ENCODE measurements around the gene SLC1A1. TPM values are rescaled to one million over a fixed set of nuclear protein-coding genes. Genes with fewer than 3 reads are reported as not detected.

Gene SLC1A1
- total RNA-seq, 1 experiment from 2014 or later, result 0.05 TPM

- no peak for DNase-seq (ENCODE audit: low read depth, low spot score)
- Histone ChIP-seq H3K9me3 (ENCODE audit: control insufficient read depth, insufficient read depth, low read depth, low read length) (no peaks in the 10 kb centered on the region), H3K27me3 (ENCODE audit: control insufficient read depth, insufficient read depth, low read length) (no peaks in the 10 kb centered on the region), H3K4me3 (ENCODE audit: low read depth in 2 of 2, low read length in 2 of 2) (no peak overlapping the region), H3K4me1 (ENCODE audit: control insufficient read depth, insufficient read depth, low read length) (no peaks in the 10 kb centered on the region), H3K27ac (ENCODE audit: low read length) (no peak overlapping the region), H3K36me3 (ENCODE audit: control insufficient read depth, insufficient read depth, low read length) (no peaks in the 10 kb centered on the region; the same call in 1 of the 2 replicates)
- ATAC-seq, result no peak
- TF ChIP-seq POLR2AphosphoS5 (IDR thresholded peaks at IDR 0.05; ENCODE audit: low read depth, low read length), result no peak
- TF ChIP-seq SIN3A (IDR thresholded peaks at IDR 0.05; ENCODE audit: borderline replicate concordance, insufficient read depth, low read depth, low read length), result no peak
- TF ChIP-seq REST (IDR thresholded peaks at IDR 0.05; ENCODE audit: insufficient read depth in 1 of 2, low read depth in 2 of 2, low read length in 1 of 2), result no peak
- no peak for TF ChIP-seq CTCF (IDR thresholded peaks at IDR 0.05)
- TF ChIP-seq TCF7L2 (IDR thresholded peaks at IDR 0.05; ENCODE audit: low read depth, low read length), result no peak
- no TSS peak for BruUV-seq (replicated peaks)
- intact Hi-C loops (cut with micrococcal nuclease; ENCODE audit: unreplicated experiment), result no loop called here
- in situ Hi-C loops (cut with HindIII; ENCODE audit: low pct_unique_long_range_greater_than_20kb, low sequenced_read_pairs), result no loop called here
- POLR2A ChIA-PET, result no interaction called here
- CTCF ChIA-PET, result no interaction called here
Observed at GRCh38 chr9:4486176-4486575, 4.1 kb upstream of the SLC1A1 start.

GRCh38 chr9:4489562-4489918, 728 bp upstream of the SLC1A1 start:
- intact Hi-C loops (cut with micrococcal nuclease; ENCODE audit: unreplicated experiment) (no loop called here), in situ Hi-C loops (cut with HindIII; ENCODE audit: low pct_unique_long_range_greater_than_20kb, low sequenced_read_pairs) (no loop called here)
- ATAC-seq (peak; percentile 45; the same call in 1 of the 2 replicates), DNase-seq (ENCODE audit: low read depth, low spot score) (no peak)
- no peaks in the 10 kb centered on the region; the same call in 1 of the 2 replicates for H3K36me3 ChIP-seq (ENCODE audit: control insufficient read depth, insufficient read depth, low read length)
- ChIA-PET CTCF (no interaction called here), POLR2A (no interaction called here)
- no peaks in the 10 kb centered on the region for H3K4me1 ChIP-seq (ENCODE audit: control insufficient read depth, insufficient read depth, low read length)
- H3K27ac ChIP-seq (ENCODE audit: low read length), result no peak overlapping the region
- TF ChIP-seq POLR2AphosphoS5 (IDR thresholded peaks at IDR 0.05; ENCODE audit: low read depth, low read length), result no peak
- no peak for TF ChIP-seq REST (IDR thresholded peaks at IDR 0.05; ENCODE audit: insufficient read depth in 1 of 2, low read depth in 2 of 2, low read length in 1 of 2)
- TF ChIP-seq CTCF (IDR thresholded peaks at IDR 0.05), result no peak
- TF ChIP-seq SIN3A (IDR thresholded peaks at IDR 0.05; ENCODE audit: borderline replicate concordance, insufficient read depth, low read depth, low read length), result no peak
- no peak for TF ChIP-seq TCF7L2 (IDR thresholded peaks at IDR 0.05; ENCODE audit: low read depth, low read length)
- H3K27me3 ChIP-seq (ENCODE audit: control insufficient read depth, insufficient read depth, low read length), result no peaks in the 10 kb centered on the region
- no peaks in the 10 kb centered on the region for H3K9me3 ChIP-seq (ENCODE audit: control insufficient read depth, insufficient read depth, low read depth, low read length)
- H3K4me3 ChIP-seq (ENCODE audit: low read depth in 2 of 2, low read length in 2 of 2), result peak overlapping the region; percentile 33
- BruUV-seq (replicated peaks), result no TSS peak

All from Panc1 (cell line).